Activated T-cell treated with anti-CD3 and anti-CD28 coated beads, Interleukin-2, amount 50 U/mL, for 72 hours (primary cell): ENCODE results near the gene FBXL2. TPM values are rescaled to one million over a fixed set of nuclear protein-coding genes. Genes with fewer than 3 reads are reported as not detected.
"Not testable (repeated sequence)": the region's sequence is repeated elsewhere in the genome, so short reads cannot be mapped to it uniquely, and the experiment has no call there.

Source experiments
- ATAC-seq, 2 donors: fragments of 150-1000 bp; cut with Tn5 transposase; replicated peaks in 1 of 2; 2 replicates each; pipeline ENCODE4 v1.10.0; 2021; ENCODE audit warnings: moderate library complexity in 2 of 2, mild to moderate bottlenecking in 1 of 2
- DNase-seq, 2 donors: peaks; one replicate each; pipeline ENCODE4 v3.0.0; 2021 to 2022; ENCODE audit warnings: mixed read lengths in 1 of 2
- H3K27ac Mint-ChIP-seq: one replicate; pipeline ENCODE4 v1.8.0; 2022; ENCODE audit warnings: mild to moderate bottlenecking, moderate library complexity, mixed read lengths
- H3K27me3 Mint-ChIP-seq: one replicate; pipeline ENCODE4 v1.8.0; 2022; ENCODE audit warnings: low read depth, mixed read lengths
- H3K36me3 Mint-ChIP-seq, 2 donors: one replicate each; pipeline ENCODE4 v1.8.0; 2022; ENCODE audit warnings: mixed read lengths in 2 of 2, mild to moderate bottlenecking in 1 of 2; ENCODE audit not compliant: insufficient read depth in 2 of 2
- H3K4me1 Mint-ChIP-seq: one replicate; pipeline ENCODE4 v1.8.0; 2022; ENCODE audit warnings: low read depth, mixed read lengths
- H3K4me3 Mint-ChIP-seq, 2 donors: one replicate each; pipeline ENCODE4 v1.8.0; 2022; ENCODE audit warnings: mild to moderate bottlenecking in 2 of 2, mixed read lengths in 2 of 2, moderate library complexity in 2 of 2
- H3K9me3 Mint-ChIP-seq, 2 donors: one replicate each; pipeline ENCODE4 v1.8.0; 2022; ENCODE audit warnings: mixed read lengths in 2 of 2
- total RNA-seq, 2 donors: library from RNA; stranded (reverse); gene quantifications; one replicate each; pipeline ENCODE4 v1.2.3, GENCODE V29; 2022

Gene FBXL2
- total RNA-seq, 2 donors from 2014 or later = 0.09 TPM; not detected in 1

GRCh38 chr3:33331414-33331813, 54.2 kb downstream of the FBXL2 start:
- H3K27me3 Mint-ChIP-seq = peaks cover 13% of the 10 kb centered on the region
- no peak for ATAC-seq
- H3K36me3 Mint-ChIP-seq = peaks cover 5 to 10% of the 10 kb centered on the region in 2 donors
- no peaks in the 10 kb centered on the region for H3K4me1 Mint-ChIP-seq
- H3K9me3 Mint-ChIP-seq = peaks cover 5 to 6% of the 10 kb centered on the region in 2 donors
- DNase-seq = no peak
- H3K4me3 Mint-ChIP-seq = no peak overlapping the region
- H3K27ac Mint-ChIP-seq = no peak overlapping the region

GRCh38 chr3:33334364-33334763, 57.1 kb downstream of the FBXL2 start:
- Mint-ChIP-seq H3K36me3 (peaks cover 5 to 10% of the 10 kb centered on the region in 2 donors), H3K4me1 (no peaks in the 10 kb centered on the region), H3K4me3 (no peak overlapping the region), H3K9me3 (peaks cover 5 to 6% of the 10 kb centered on the region in 2 donors), H3K27ac (no peak overlapping the region), H3K27me3 (peaks cover 6% of the 10 kb centered on the region)
- ATAC-seq = no peak
- no peak for DNase-seq

- H3K27me3 Mint-ChIP-seq, H3K9me3 Mint-ChIP-seq, DNase-seq, ATAC-seq, H3K4me3 Mint-ChIP-seq, H3K36me3 Mint-ChIP-seq, H3K4me1 Mint-ChIP-seq, H3K27ac Mint-ChIP-seq: not testable (repeated sequence)
These were observed 61.8 kb downstream of the FBXL2 start for GRCh38 chr3:33338936-33339465.

- no peaks in the 10 kb centered on the region for H3K27me3 Mint-ChIP-seq
- H3K36me3 Mint-ChIP-seq = no peaks in the 10 kb centered on the region
- H3K4me1 Mint-ChIP-seq = no peaks in the 10 kb centered on the region
- no peak for ATAC-seq
- H3K27ac Mint-ChIP-seq = no peak overlapping the region
- no peak overlapping the region for H3K4me3 Mint-ChIP-seq
- H3K9me3 Mint-ChIP-seq = no peaks in the 10 kb centered on the region
- DNase-seq = no peak
These were observed 62.5 kb downstream of the FBXL2 start for GRCh38 chr3:33339758-33340157.

GRCh38 chr3:33355611-33356010, 78.4 kb downstream of the FBXL2 start:
- no peak for ATAC-seq
- H3K9me3 Mint-ChIP-seq = no peaks in the 10 kb centered on the region
- no peaks in the 10 kb centered on the region for H3K36me3 Mint-ChIP-seq
- DNase-seq = no peak
- H3K27me3 Mint-ChIP-seq = peaks cover 11% of the 10 kb centered on the region
- no peak overlapping the region for H3K4me3 Mint-ChIP-seq
- H3K27ac Mint-ChIP-seq = no peak overlapping the region
- H3K4me1 Mint-ChIP-seq = no peaks in the 10 kb centered on the region

- H3K4me1 Mint-ChIP-seq = no peaks in the 10 kb centered on the region
- DNase-seq = no peak
- no peaks in the 10 kb centered on the region for H3K9me3 Mint-ChIP-seq
- no peak overlapping the region for H3K27ac Mint-ChIP-seq
- H3K27me3 Mint-ChIP-seq = peaks cover 11% of the 10 kb centered on the region
- no peak overlapping the region for H3K4me3 Mint-ChIP-seq
- no peaks in the 10 kb centered on the region for H3K36me3 Mint-ChIP-seq
- ATAC-seq = no peak
These were observed 81.0 kb downstream of the FBXL2 start for GRCh38 chr3:33358172-33358781.

GRCh38 chr3:33360136-33360825, 83.0 kb downstream of the FBXL2 start:
- Mint-ChIP-seq H3K27me3 (peaks cover 11% of the 10 kb centered on the region), H3K27ac (no peak overlapping the region)

GRCh38 chr3:33363113-33363800, 86.0 kb downstream of the FBXL2 start:
- Mint-ChIP-seq H3K4me1 (no peaks in the 10 kb centered on the region), H3K4me3 (no peak overlapping the region), H3K27me3 (peaks cover 4% of the 10 kb centered on the region), H3K9me3 (no peaks in the 10 kb centered on the region), H3K27ac (no peak overlapping the region), H3K36me3 (no peaks in the 10 kb centered on the region)
- no peak for DNase-seq
- ATAC-seq = no peak

More at GRCh38 chr3:33360136-33360825, 83.0 kb downstream of the FBXL2 start:
- peak in 1 of 2 donors; percentile 17 for ATAC-seq
- no peak for DNase-seq
- H3K9me3 Mint-ChIP-seq = no peaks in the 10 kb centered on the region
- H3K4me3 Mint-ChIP-seq = no peak overlapping the region
- H3K4me1 Mint-ChIP-seq = no peaks in the 10 kb centered on the region
- no peaks in the 10 kb centered on the region for H3K36me3 Mint-ChIP-seq

- H3K27me3 Mint-ChIP-seq = no peaks in the 10 kb centered on the region
- ATAC-seq (no peak), DNase-seq (no peak)
- H3K27ac Mint-ChIP-seq = no peak overlapping the region
- no peaks in the 10 kb centered on the region for H3K36me3 Mint-ChIP-seq
- H3K4me3 Mint-ChIP-seq = no peak overlapping the region
- H3K4me1 Mint-ChIP-seq = no peaks in the 10 kb centered on the region
- no peaks in the 10 kb centered on the region for H3K9me3 Mint-ChIP-seq
These were observed 86.8 kb downstream of the FBXL2 start for GRCh38 chr3:33364060-33364459.

GRCh38 chr3:33364531-33365128, 87.4 kb downstream of the FBXL2 start:
- DNase-seq (no peak), ATAC-seq (no peak)
- Mint-ChIP-seq H3K27ac (no peak overlapping the region), H3K27me3 (no peaks in the 10 kb centered on the region), H3K9me3 (no peaks in the 10 kb centered on the region), H3K36me3 (no peaks in the 10 kb centered on the region), H3K4me3 (no peak overlapping the region), H3K4me1 (no peaks in the 10 kb centered on the region)

- H3K4me1 Mint-ChIP-seq = peaks cover 11% of the 10 kb centered on the region
- no peak overlapping the region for H3K27ac Mint-ChIP-seq
- peaks cover 7% of the 10 kb centered on the region for H3K27me3 Mint-ChIP-seq
- ATAC-seq (peak; percentile 90 to 91), DNase-seq (peak; percentile 39 to 42)
- no peaks in the 10 kb centered on the region for H3K9me3 Mint-ChIP-seq
- no peaks in the 10 kb centered on the region for H3K36me3 Mint-ChIP-seq
- H3K4me3 Mint-ChIP-seq = peak overlapping the region; percentile 32 to 48
These were observed 95.2 kb downstream of the FBXL2 start for GRCh38 chr3:33372218-33373081.

- H3K36me3 Mint-ChIP-seq = no peaks in the 10 kb centered on the region
- ATAC-seq (no peak), DNase-seq (no peak)
- no peak overlapping the region for H3K27ac Mint-ChIP-seq
- H3K4me1 Mint-ChIP-seq = peaks cover 11% of the 10 kb centered on the region
- peak overlapping the region; percentile 32 to 48 for H3K4me3 Mint-ChIP-seq
- peaks cover 7% of the 10 kb centered on the region for H3K27me3 Mint-ChIP-seq
- H3K9me3 Mint-ChIP-seq = no peaks in the 10 kb centered on the region
These were observed 95.8 kb downstream of the FBXL2 start for GRCh38 chr3:33373082-33373437.
